Fibroblast of villous mesenchyme (primary cell): Measurements from ENCODE around the gene SMAD7. TPM values are rescaled to one million over a fixed set of nuclear protein-coding genes. Genes with fewer than 3 reads are reported as not detected.

Source experiments
- DNase-seq: peaks from one replicate; pipeline ENCODE4 v3.0.0-alpha.2; 2010; ENCODE audit warnings: low read depth
- H3K4me3 ChIP-seq: 2 replicates; pipeline ENCODE4 v1.5.1; 2011; ENCODE audit warnings: low read depth, mild to moderate bottlenecking, low read length
- total RNA-seq: library from RNA; depleted of rRNA; stranded (reverse); fragments of >200 nt; gene quantifications from 2 replicates; pipeline ENCODE4 v1.2.3, GENCODE V29; 2012
- TF ChIP-seq, protein P1 (sequence below): IDR thresholded peaks from 2 replicates; pipeline ENCODE4 v1.5.1; 2012; ENCODE audit warnings: low read depth, mild to moderate bottlenecking, low read length; ENCODE audit not compliant: insufficient read depth

The SMAD7 gene
- total RNA-seq, 1 donor = 28.9 TPM

DNA sequence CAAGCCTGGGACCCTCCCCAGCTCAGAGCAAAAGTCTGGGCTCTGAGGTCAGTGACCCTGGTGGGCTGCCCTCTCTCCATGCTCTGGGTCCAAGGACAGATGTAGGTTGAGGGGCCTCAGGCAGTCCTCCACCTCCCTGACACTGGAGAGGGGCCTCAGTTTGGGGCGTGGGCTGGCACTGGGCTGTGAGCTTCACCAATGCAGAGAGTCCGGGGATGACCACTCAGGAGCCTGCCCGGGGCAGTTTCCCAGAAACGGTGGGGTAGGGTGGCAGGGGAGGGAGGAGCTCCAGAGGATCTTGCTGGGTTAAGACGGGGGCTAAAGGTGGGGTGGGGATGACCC is 40.5 kb upstream of the SMAD7 start:
- DNase-seq = no peak
- TF ChIP-seq, protein P1, sequence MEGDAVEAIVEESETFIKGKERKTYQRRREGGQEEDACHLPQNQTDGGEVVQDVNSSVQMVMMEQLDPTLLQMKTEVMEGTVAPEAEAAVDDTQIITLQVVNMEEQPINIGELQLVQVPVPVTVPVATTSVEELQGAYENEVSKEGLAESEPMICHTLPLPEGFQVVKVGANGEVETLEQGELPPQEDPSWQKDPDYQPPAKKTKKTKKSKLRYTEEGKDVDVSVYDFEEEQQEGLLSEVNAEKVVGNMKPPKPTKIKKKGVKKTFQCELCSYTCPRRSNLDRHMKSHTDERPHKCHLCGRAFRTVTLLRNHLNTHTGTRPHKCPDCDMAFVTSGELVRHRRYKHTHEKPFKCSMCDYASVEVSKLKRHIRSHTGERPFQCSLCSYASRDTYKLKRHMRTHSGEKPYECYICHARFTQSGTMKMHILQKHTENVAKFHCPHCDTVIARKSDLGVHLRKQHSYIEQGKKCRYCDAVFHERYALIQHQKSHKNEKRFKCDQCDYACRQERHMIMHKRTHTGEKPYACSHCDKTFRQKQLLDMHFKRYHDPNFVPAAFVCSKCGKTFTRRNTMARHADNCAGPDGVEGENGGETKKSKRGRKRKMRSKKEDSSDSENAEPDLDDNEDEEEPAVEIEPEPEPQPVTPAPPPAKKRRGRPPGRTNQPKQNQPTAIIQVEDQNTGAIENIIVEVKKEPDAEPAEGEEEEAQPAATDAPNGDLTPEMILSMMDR = no peak
- H3K4me3 ChIP-seq = no peak overlapping the region

DNA sequence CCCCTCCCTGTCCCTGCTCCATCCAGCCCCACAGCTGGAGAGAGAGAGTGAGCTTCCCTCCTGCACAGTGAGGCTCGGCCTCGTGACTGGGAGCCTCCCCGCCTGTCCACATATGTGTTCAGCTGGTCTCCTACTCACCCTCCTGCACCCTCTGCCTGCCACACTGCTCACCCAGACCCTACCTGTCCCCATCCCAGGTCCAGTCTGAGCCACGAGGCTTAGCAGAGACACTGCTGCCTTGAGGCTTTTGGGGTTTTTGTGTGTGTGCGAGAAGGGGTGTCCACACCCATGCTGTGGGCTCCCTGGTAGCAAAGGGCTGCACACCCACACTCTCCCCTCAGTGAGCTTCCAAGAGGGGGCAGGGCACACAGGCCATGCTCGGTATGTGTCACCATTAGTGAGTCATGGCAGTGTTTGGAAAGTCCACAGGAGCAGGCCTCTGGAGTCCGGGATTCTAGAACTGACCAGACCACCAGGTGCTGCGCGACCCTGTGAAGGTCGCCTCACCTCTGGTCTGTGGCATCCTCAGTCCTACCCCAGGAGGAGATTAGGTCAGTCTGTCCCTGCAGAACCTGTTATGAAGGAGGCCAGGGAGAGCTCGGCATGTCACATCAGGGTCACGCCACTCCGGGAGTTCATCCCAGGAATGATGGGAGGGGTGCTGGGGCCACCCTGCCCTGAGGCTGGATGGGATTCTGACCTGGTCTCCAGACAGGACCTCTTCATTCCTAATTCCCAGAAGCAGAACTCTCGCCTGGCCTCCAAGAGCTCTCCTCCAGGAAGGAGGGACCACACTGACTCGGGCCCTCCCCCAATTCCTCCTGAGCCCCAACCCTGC is 39.9 kb upstream of the SMAD7 start:
- TF ChIP-seq, protein P1 = no peak
- peak; percentile 49 for DNase-seq

DNA sequence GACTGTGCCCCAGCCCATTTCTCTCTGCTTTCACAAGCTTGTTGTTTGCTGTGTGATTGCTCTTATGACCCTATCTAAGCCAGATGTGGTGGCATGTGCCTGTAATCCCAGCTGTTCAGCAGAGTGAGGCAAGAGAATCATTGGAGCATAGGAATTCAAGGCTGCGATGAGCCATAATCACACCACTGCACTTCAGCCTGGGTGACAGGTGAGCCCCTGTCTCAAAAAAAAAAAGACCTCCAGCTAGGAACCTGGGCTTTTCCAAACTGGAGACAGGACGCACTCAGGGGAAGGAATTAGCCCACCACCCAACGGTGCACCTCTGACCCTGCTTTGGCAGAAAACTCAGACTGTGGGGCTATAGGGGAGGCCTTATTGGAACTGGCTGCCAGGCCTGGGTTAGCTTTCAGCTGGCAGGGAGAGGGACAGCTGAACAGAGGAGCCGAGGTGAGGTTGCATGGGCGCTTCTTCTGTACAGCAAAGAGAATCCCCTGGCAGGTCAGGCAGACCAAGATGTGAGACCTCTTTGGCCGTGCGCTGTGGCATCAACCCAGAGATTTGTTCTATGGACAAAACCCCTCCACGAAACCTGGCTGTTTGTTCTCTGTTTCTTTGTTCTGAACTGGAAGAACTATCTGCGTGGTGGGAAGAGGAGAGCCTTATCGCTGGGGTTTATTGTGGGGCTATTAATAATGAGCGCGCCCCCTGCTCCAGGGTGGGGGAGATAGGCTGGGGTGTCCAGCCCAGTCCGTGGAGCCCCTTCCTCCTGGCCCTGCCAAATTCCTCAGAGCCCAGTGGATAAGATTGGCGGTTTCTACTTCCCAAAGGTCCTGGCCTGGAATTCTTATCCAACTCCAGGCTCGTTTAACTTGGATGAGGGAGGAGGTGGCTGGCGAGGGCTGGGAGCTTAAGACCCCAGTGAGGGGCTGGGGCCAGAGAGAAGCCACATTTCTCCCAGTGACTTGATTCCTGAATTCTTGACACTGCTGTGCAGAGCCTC is 38.8 kb upstream of the SMAD7 start:
- no peak overlapping the region for H3K4me3 ChIP-seq
- DNase-seq = peak; percentile 58
- TF ChIP-seq, protein P1 = no peak

More for the DNA sequence above, 39.9 kb upstream of the SMAD7 start:
- H3K4me3 ChIP-seq = no peak overlapping the region

DNA sequence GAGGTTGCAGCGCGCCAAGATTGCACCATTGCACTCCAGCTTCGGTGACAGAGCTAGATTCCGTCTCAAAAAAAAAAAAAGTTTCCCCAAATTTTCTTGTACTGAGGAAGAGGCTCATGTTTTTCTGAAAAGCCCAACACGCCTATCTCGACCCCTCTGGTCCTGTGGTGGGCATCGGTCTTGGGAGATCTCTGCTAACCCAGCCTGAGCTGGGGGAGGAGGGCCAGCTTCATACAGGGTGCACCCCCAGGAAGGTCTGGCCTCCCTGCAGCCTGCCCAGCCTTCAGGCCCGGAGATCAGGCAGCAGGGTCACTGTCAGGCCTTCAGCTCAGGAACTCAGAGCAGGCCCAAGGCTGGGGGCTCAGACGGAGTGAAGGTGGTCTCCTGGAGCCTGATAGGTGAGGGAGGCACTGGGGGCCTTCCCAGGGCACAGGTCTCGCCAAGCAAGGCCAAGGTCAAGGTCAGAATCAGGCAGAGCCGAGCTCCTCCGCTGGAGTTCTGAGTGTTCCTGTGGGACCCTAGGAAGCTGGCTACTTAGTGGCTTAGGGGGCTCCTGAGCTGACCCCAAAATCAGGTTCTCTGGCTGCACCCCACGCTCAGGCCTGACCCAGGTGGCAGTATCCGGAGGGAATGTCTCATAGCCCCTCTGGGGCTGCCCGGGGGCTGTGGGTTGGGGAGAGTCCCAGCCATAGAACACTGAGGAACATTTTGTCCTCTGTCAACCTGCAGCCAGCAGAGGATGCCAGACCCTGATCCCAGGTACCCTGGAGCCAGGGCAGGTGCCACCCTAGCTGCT is 37.9 kb upstream of the SMAD7 start:
- H3K4me3 ChIP-seq = no peak overlapping the region
- TF ChIP-seq, protein P1 = no peak
- no peak for DNase-seq

DNA sequence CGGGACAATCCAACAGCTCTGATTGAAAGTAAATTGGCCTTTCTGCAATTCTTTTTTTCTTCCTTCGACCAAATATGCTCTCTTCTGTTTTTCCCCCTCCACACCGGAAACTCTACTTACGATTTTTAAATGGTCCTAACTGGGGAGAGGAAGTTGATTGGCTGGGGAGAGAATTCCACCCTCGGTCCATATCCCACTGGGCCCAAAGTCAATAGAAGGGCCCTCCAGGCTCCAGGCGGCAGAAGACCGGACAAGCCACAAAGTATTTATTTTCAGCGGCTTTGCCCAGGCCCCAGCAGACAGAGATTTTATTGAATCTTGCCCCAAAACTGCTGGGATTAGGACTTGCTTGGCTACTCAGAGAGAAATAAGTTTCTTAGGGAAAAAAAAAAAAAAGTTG is 37.1 kb upstream of the SMAD7 start:
- TF ChIP-seq, protein P1 = no peak
- no peak overlapping the region for H3K4me3 ChIP-seq
- DNase-seq = no peak
